Nephron (organoid): ENCODE results near the gene MAP3K5.
A peak's percentile ranks its signal among the peaks of the same experiment; 100 is the strongest.

Experiments used
- H3K27ac Mint-ChIP-seq, 3 experiments: 2 replicates each; pipeline ENCODE4 v1.8.0; 2020; ENCODE audit warnings: mixed read lengths in 3 of 3, mild to moderate bottlenecking in 2 of 3, moderate library complexity in 1 of 3
- H3K27me3 Mint-ChIP-seq: 2 replicates; pipeline ENCODE4 v1.8.0; 2021; ENCODE audit warnings: low read depth, mild to moderate bottlenecking, moderate library complexity, mixed read lengths
- H3K36me3 Mint-ChIP-seq: 2 replicates; pipeline ENCODE4 v1.8.0; 2020; ENCODE audit warnings: low read depth, mixed read lengths
- H3K4me1 Mint-ChIP-seq: 2 replicates; pipeline ENCODE4 v1.8.0; 2020; ENCODE audit warnings: mixed read lengths
- H3K4me3 Mint-ChIP-seq, 3 experiments: 2 replicates each; pipeline ENCODE4 v1.8.0; 2020; ENCODE audit warnings: mild to moderate bottlenecking in 3 of 3, mixed read lengths in 3 of 3, moderate library complexity in 2 of 3
- H3K9me3 Mint-ChIP-seq: 2 replicates; pipeline ENCODE4 v1.8.0; 2020; ENCODE audit warnings: mixed read lengths
- CTCF ChIP-seq, 3 experiments: fragments of 200-600 bp; sonication (generic); IDR thresholded peaks; one replicate each; pipeline ENCODE4 v1.5.0; 2021; ENCODE audit warnings: antibody characterized with exemption in 3 of 3; ENCODE audit not compliant: unreplicated experiment in 3 of 3

Gene MAP3K5

GRCh38 chr6:136734977-136735376 lies 57.3 kb downstream of the MAP3K5 start:
- Mint-ChIP-seq H3K4me1 (peaks cover 22% of the 10 kb centered on the region), H3K27me3 (no peaks in the 10 kb centered on the region), H3K9me3 (no peaks in the 10 kb centered on the region), H3K4me3 (no peak overlapping the region), H3K36me3 (no peaks in the 10 kb centered on the region), H3K27ac (peak overlapping the region in 1 of 3 experiments; percentile 27)
- TF ChIP-seq CTCF (IDR thresholded peaks at IDR 0.05; ENCODE audit: unreplicated experiment in 3 of 3) = no peak

GRCh38 chr6:136732889-136733288 lies 59.4 kb downstream of the MAP3K5 start:
- Mint-ChIP-seq H3K27ac (no peak overlapping the region), H3K4me1 (peaks cover 9% of the 10 kb centered on the region), H3K27me3 (no peaks in the 10 kb centered on the region), H3K4me3 (no peak overlapping the region), H3K36me3 (no peaks in the 10 kb centered on the region), H3K9me3 (no peaks in the 10 kb centered on the region)
- no peak for TF ChIP-seq CTCF (IDR thresholded peaks at IDR 0.05; ENCODE audit: unreplicated experiment in 3 of 3)

- Mint-ChIP-seq H3K4me3 (no peak overlapping the region), H3K36me3 (no peaks in the 10 kb centered on the region), H3K4me1 (no peaks in the 10 kb centered on the region), H3K27me3 (no peaks in the 10 kb centered on the region), H3K27ac (no peak overlapping the region), H3K9me3 (no peaks in the 10 kb centered on the region)
- no peak for TF ChIP-seq CTCF (IDR thresholded peaks at IDR 0.05; ENCODE audit: unreplicated experiment in 3 of 3)
Measured at GRCh38 chr6:136729832-136730231, 62.4 kb downstream of the MAP3K5 start.

GRCh38 chr6:136728976-136729515 lies 63.2 kb downstream of the MAP3K5 start:
- no peaks in the 10 kb centered on the region for H3K4me1 Mint-ChIP-seq
- no peaks in the 10 kb centered on the region for H3K27me3 Mint-ChIP-seq
- no peak overlapping the region for H3K4me3 Mint-ChIP-seq
- no peak for TF ChIP-seq CTCF (IDR thresholded peaks at IDR 0.05; ENCODE audit: unreplicated experiment in 3 of 3)
- H3K36me3 Mint-ChIP-seq = no peaks in the 10 kb centered on the region
- H3K9me3 Mint-ChIP-seq = no peaks in the 10 kb centered on the region
- peak overlapping the region in 1 of 3 experiments; percentile 21 for H3K27ac Mint-ChIP-seq

GRCh38 chr6:136728033-136728939 lies 64.0 kb downstream of the MAP3K5 start:
- Mint-ChIP-seq H3K4me1 (no peaks in the 10 kb centered on the region), H3K4me3 (no peak overlapping the region), H3K27ac (peak overlapping the region in 1 of 3 experiments; percentile 21), H3K27me3 (no peaks in the 10 kb centered on the region), H3K36me3 (no peaks in the 10 kb centered on the region), H3K9me3 (no peaks in the 10 kb centered on the region)
- no peak for TF ChIP-seq CTCF (IDR thresholded peaks at IDR 0.05; ENCODE audit: unreplicated experiment in 3 of 3)
